ENCODE measurements around the gene NMRAL1.

NMRAL1 gene

GRCh38 chr16:4474192-4474961 lies at the start of gene NMRAL1:
Gene NMRAL1 (minus strand): TSS chr16:4474625. CDS start chr16:4474132, 493 bp downstream.
- DNase-seq = peak; percentile 91

- no peak for DNase-seq
Observed at GRCh38 chr16:4523686-4524085, 49.3 kb upstream of the NMRAL1 start.

GRCh38 chr16:4522051-4522581 lies 47.7 kb upstream of the NMRAL1 start:
- no peak for DNase-seq

GRCh38 chr16:4520913-4521312 lies 46.5 kb upstream of the NMRAL1 start:
- DNase-seq = no peak

GRCh38 chr16:4519274-4520058 lies 45.0 kb upstream of the NMRAL1 start:
- DNase-seq = no peak

- DNase-seq = peak; percentile 26
Observed at GRCh38 chr16:4517812-4518680, 43.6 kb upstream of the NMRAL1 start.

GRCh38 chr16:4515611-4516233 lies 41.3 kb upstream of the NMRAL1 start:
- DNase-seq = peak; percentile 83

GRCh38 chr16:4514606-4515005 lies 40.2 kb upstream of the NMRAL1 start:
- no peak for DNase-seq

GRCh38 chr16:4513881-4514280 lies 39.5 kb upstream of the NMRAL1 start:
- no peak for DNase-seq

GRCh38 chr16:4513086-4513860 lies 38.8 kb upstream of the NMRAL1 start:
- DNase-seq = no peak

GRCh38 chr16:4512473-4512872 lies 38.0 kb upstream of the NMRAL1 start:
- no peak for DNase-seq

- peak; percentile 46 for DNase-seq
Observed at GRCh38 chr16:4511441-4512082, 37.1 kb upstream of the NMRAL1 start.

GRCh38 chr16:4510747-4511426 lies 36.5 kb upstream of the NMRAL1 start:
- peak; percentile 39 for DNase-seq

GRCh38 chr16:4510131-4510530 lies 35.7 kb upstream of the NMRAL1 start:
- no peak for DNase-seq

GRCh38 chr16:4509420-4509819 lies 35.0 kb upstream of the NMRAL1 start:
- no peak for DNase-seq

GRCh38 chr16:4508806-4509205 lies 34.4 kb upstream of the NMRAL1 start:
- no peak for DNase-seq

GRCh38 chr16:4507588-4508345 lies 33.3 kb upstream of the NMRAL1 start:
- no peak for DNase-seq

GRCh38 chr16:4506450-4506849 lies 32.0 kb upstream of the NMRAL1 start:
- peak; percentile 88 for DNase-seq

- peak; percentile 46 for DNase-seq
Observed at GRCh38 chr16:4505356-4506147, 31.1 kb upstream of the NMRAL1 start.
